ENCODE results near the gene HACD3.

The HACD3 gene

DNA sequence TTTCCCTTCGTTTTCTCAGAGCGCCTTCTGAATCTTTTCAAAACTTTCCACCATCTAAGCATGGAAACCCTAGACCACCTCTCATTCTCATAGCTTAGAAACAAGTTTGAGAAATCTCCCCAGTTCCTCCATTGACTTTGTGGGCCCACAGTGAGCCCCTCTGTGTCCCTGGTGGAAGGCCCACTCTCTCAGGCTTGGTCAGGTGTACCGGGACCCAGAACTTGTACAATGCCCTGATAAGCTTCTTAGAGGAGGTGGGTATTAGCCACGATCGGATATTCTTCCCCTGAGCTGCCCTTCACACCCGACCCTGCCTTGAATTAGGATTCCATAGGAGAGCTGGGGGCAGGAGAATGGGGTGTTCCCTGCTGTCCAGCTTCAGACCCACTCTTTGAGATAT, 91.4 kb downstream of the HACD3 start, which contains the start of gene SLC24A1:
Gene SLC24A1, plus strand, starts transcription at position 301 of the 400 bp plus-strand sequence. CDS start 2,143 bp downstream, outside the sequence.
- H3K9ac ChIP-seq (ENCODE audit: low read depth, low read length), result no peak within 1 kb of the TSS
- H3K9me3 ChIP-seq (ENCODE audit: control insufficient read depth, insufficient read depth, low read length), result no peaks in the 10 kb centered on the region
- H3K27ac ChIP-seq (ENCODE audit: low read depth, low read length), result no peak within 1 kb of the TSS
- H3K4me1 ChIP-seq (ENCODE audit: control insufficient read depth, insufficient read depth, low read length), result peaks cover 13% of the 10 kb centered on the region
- H3K36me3 ChIP-seq (ENCODE audit: control insufficient read depth, insufficient read depth, low read length), result no peaks in the 10 kb centered on the region
- no peaks in the 10 kb centered on the region for H3K27me3 ChIP-seq (ENCODE audit: control insufficient read depth, insufficient read depth, low read length)
- no peak within 1 kb of the TSS for H3K4me3 ChIP-seq (ENCODE audit: low read depth, low read length)

- no peak overlapping the region for H3K4me3 ChIP-seq (ENCODE audit: low read depth, low read length)
- no peak overlapping the region for H3K27ac ChIP-seq (ENCODE audit: low read depth, low read length)
- no peaks in the 10 kb centered on the region for H3K9me3 ChIP-seq (ENCODE audit: control insufficient read depth, insufficient read depth, low read length)
- no peaks in the 10 kb centered on the region for H3K27me3 ChIP-seq (ENCODE audit: control insufficient read depth, insufficient read depth, low read length)
- peaks cover 13% of the 10 kb centered on the region for H3K4me1 ChIP-seq (ENCODE audit: control insufficient read depth, insufficient read depth, low read length)
- H3K9ac ChIP-seq (ENCODE audit: low read depth, low read length), result no peak overlapping the region
- H3K36me3 ChIP-seq (ENCODE audit: control insufficient read depth, insufficient read depth, low read length), result no peaks in the 10 kb centered on the region
Measured at GRCh38 chr15:65623103-65623502, 92.8 kb downstream of the HACD3 start.

DNA sequence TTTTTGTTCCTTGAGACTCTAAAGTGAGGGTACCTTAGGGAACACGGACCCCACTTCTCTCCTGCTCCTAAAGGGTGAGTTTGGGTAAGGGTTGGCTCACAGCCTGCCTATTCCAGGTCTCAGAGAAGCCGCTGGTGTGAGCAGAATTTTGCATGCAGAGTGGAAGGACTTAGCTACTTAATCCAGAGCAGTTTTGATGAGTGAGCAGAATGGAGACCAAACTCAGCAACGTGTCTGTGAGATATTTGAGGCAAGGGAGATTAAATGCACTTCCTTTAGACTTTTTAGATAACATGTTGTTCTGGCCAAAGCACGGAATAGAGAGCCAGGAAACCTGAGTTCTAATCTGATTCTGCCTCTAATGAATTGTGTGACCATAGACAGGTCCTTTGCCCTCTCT, 96.6 kb downstream of the HACD3 start:
- H3K4me3 ChIP-seq (ENCODE audit: low read depth, low read length), result no peak overlapping the region
- no peaks in the 10 kb centered on the region for H3K9me3 ChIP-seq (ENCODE audit: control insufficient read depth, insufficient read depth, low read length)
- no peaks in the 10 kb centered on the region for H3K36me3 ChIP-seq (ENCODE audit: control insufficient read depth, insufficient read depth, low read length)
- no peak overlapping the region for H3K9ac ChIP-seq (ENCODE audit: low read depth, low read length)
- no peaks in the 10 kb centered on the region for H3K4me1 ChIP-seq (ENCODE audit: control insufficient read depth, insufficient read depth, low read length)
- no peak overlapping the region for H3K27ac ChIP-seq (ENCODE audit: low read depth, low read length)
- no peaks in the 10 kb centered on the region for H3K27me3 ChIP-seq (ENCODE audit: control insufficient read depth, insufficient read depth, low read length)

All from HUES48 (cell line).